Measurements from ENCODE around the gene RREB1. TPM values are rescaled to one million over a fixed set of nuclear protein-coding genes. Genes with fewer than 3 reads are reported as not detected.

The RREB1 gene
- polyA plus RNA-seq, 2 donors: 13.0 to 19.7 TPM

- Histone ChIP-seq H3K27ac (ENCODE audit: low read depth in 2 of 2, low read length in 1 of 2) (peak overlapping the region; percentile 78 to 96), H3K36me3 (ENCODE audit: control insufficient read depth in 2 of 2, insufficient read depth in 2 of 2, low read length in 1 of 2) (peaks cover 6 to 8% of the 10 kb centered on the region in 2 donors), H3K27me3 (ENCODE audit: control insufficient read depth in 1 of 2, insufficient read depth in 2 of 2, low read length in 2 of 2) (no peaks in the 10 kb centered on the region), H3K4me1 (ENCODE audit: control insufficient read depth in 2 of 2, insufficient read depth in 2 of 2, low read length in 1 of 2) (peaks cover 0 to 13% of the 10 kb centered on the region in 2 donors), H3K4me3 (ENCODE audit: low read depth in 1 of 2, low read length in 2 of 2) (no peak overlapping the region), H3K9me3 (ENCODE audit: control insufficient read depth in 2 of 2, insufficient read depth in 1 of 2, low read depth in 1 of 2, low read length in 1 of 2) (no peaks in the 10 kb centered on the region)
These were observed 95.2 kb downstream of the RREB1 start for GRCh38 chr6:7202950-7203349.

- Histone ChIP-seq H3K4me1 (ENCODE audit: control insufficient read depth in 2 of 2, insufficient read depth in 2 of 2, low read length in 1 of 2) (peaks cover 0 to 13% of the 10 kb centered on the region in 2 donors), H3K36me3 (ENCODE audit: control insufficient read depth in 2 of 2, insufficient read depth in 2 of 2, low read length in 1 of 2) (peaks cover 7 to 17% of the 10 kb centered on the region in 2 donors), H3K9me3 (ENCODE audit: control insufficient read depth in 2 of 2, insufficient read depth in 1 of 2, low read depth in 1 of 2, low read length in 1 of 2) (no peaks in the 10 kb centered on the region), H3K27me3 (ENCODE audit: control insufficient read depth in 1 of 2, insufficient read depth in 2 of 2, low read length in 2 of 2) (no peaks in the 10 kb centered on the region), H3K27ac (ENCODE audit: low read depth in 2 of 2, low read length in 1 of 2) (peak overlapping the region; percentile 78 to 96), H3K4me3 (ENCODE audit: low read depth in 1 of 2, low read length in 2 of 2) (no peak overlapping the region)
- WGBS, 2 donors: 62 to 73% methylated on average over 8 of the region's 8 CpGs
These were observed 96.2 kb downstream of the RREB1 start for GRCh38 chr6:7203939-7204338.

DNA sequence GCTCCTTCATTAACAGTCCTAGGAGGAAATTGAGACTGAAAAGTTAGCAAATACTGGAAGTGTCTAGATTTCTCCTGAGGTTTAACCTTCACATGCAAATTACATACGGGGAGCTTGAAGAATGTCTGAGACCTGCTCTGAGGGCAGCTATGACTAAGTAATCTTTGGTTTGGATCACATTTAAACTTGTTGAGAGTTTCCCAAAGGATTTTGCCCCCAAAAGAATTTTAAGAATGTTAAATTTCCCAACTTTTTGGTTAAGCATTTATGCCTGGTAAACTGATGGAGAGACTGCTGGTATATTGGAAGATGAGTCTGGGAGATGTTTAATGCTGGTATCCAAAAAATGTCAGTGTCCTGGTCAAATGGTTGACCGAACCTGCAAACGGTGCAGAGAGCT lies 97.0 kb downstream of the RREB1 start:
- 77 to 82% methylated on average over 3 of the region's 3 CpGs for WGBS, 2 donors
- H3K4me1 ChIP-seq (ENCODE audit: control insufficient read depth in 2 of 2, insufficient read depth in 2 of 2, low read length in 1 of 2): peaks cover 0 to 13% of the 10 kb centered on the region in 2 donors

GRCh38 chr6:7207720-7208119 lies 100.0 kb downstream of the RREB1 start:
- Histone ChIP-seq H3K36me3 (ENCODE audit: control insufficient read depth in 2 of 2, insufficient read depth in 2 of 2, low read length in 1 of 2) (peaks cover 9 to 30% of the 10 kb centered on the region in 2 donors), H3K27ac (ENCODE audit: low read depth in 2 of 2, low read length in 1 of 2) (no peak overlapping the region), H3K4me3 (ENCODE audit: low read depth in 1 of 2, low read length in 2 of 2) (no peak overlapping the region), H3K27me3 (ENCODE audit: control insufficient read depth in 1 of 2, insufficient read depth in 2 of 2, low read length in 2 of 2) (no peaks in the 10 kb centered on the region), H3K9me3 (ENCODE audit: control insufficient read depth in 2 of 2, insufficient read depth in 1 of 2, low read depth in 1 of 2, low read length in 1 of 2) (no peaks in the 10 kb centered on the region), H3K4me1 (ENCODE audit: control insufficient read depth in 2 of 2, insufficient read depth in 2 of 2, low read length in 1 of 2) (peaks cover 0 to 6% of the 10 kb centered on the region in 2 donors)
- 76 to 84% methylated on average over 4 of the region's 4 CpGs for WGBS, 2 donors

More for the DNA sequence above, 97.0 kb downstream of the RREB1 start:
- Histone ChIP-seq H3K36me3 (ENCODE audit: control insufficient read depth in 2 of 2, insufficient read depth in 2 of 2, low read length in 1 of 2) (peaks cover 7 to 17% of the 10 kb centered on the region in 2 donors), H3K27ac (ENCODE audit: low read depth in 2 of 2, low read length in 1 of 2) (peak overlapping the region; percentile 64 to 96), H3K4me3 (ENCODE audit: low read depth in 1 of 2, low read length in 2 of 2) (no peak overlapping the region), H3K9me3 (ENCODE audit: control insufficient read depth in 2 of 2, insufficient read depth in 1 of 2, low read depth in 1 of 2, low read length in 1 of 2) (no peaks in the 10 kb centered on the region), H3K27me3 (ENCODE audit: control insufficient read depth in 1 of 2, insufficient read depth in 2 of 2, low read length in 2 of 2) (no peaks in the 10 kb centered on the region)

DNA sequence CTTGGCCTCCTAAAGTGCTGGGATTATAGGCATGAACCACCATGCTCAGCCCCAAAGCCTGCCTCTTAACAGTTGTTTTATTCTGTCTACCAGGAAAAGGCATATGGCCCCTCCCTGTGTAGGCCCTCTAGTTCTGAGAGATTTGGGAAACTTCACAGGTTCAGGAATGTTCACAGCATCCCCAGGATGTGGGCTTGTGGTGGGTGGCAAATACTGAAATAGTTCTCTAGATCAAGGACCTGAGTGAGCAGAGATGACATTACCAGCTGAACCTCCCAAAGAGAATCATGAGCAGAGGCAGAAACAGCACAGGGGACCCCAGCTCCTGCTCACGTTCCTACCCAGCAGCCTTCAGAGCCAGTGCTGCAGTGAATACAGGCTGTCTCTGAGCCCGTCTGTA lies 105.7 kb downstream of the RREB1 start:
- peaks cover 0 to 9% of the 10 kb centered on the region in 2 donors for H3K4me1 ChIP-seq (ENCODE audit: control insufficient read depth in 2 of 2, insufficient read depth in 2 of 2, low read length in 1 of 2)
- H3K4me3 ChIP-seq (ENCODE audit: low read depth in 1 of 2, low read length in 2 of 2): no peak overlapping the region
- H3K27ac ChIP-seq (ENCODE audit: low read depth in 2 of 2, low read length in 1 of 2): no peak overlapping the region
- H3K36me3 ChIP-seq (ENCODE audit: control insufficient read depth in 2 of 2, insufficient read depth in 2 of 2, low read length in 1 of 2): peaks cover 13 to 32% of the 10 kb centered on the region in 2 donors
- no peaks in the 10 kb centered on the region for H3K27me3 ChIP-seq (ENCODE audit: control insufficient read depth in 1 of 2, insufficient read depth in 2 of 2, low read length in 2 of 2)
- no peaks in the 10 kb centered on the region for H3K9me3 ChIP-seq (ENCODE audit: control insufficient read depth in 2 of 2, insufficient read depth in 1 of 2, low read depth in 1 of 2, low read length in 1 of 2)
- WGBS, 2 donors: 93 to 100% methylated on average over 2 of the region's 2 CpGs

DNA sequence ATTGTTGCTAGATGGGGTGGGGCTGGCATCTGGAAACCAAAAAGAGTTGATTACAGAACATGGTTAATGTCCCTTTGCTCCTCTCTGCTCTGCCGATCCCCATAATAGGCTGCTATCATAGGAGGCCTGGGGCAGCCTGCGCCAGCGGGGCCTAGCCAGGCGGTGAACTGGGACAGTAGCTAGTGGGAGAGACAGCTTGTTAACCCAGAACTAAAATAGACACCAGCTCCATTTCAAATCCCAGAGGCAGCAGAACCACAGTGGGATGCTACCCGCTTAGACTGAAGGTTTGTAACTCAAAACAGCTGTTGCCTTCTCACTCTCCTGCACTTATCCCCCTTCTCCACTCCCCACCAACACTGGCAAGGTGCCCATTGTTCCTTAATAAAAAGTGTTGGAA lies 106.7 kb downstream of the RREB1 start:
- Histone ChIP-seq H3K27ac (ENCODE audit: low read depth in 2 of 2, low read length in 1 of 2) (peak overlapping the region in 1 of 2 donors; percentile 15), H3K27me3 (ENCODE audit: control insufficient read depth in 1 of 2, insufficient read depth in 2 of 2, low read length in 2 of 2) (no peaks in the 10 kb centered on the region), H3K9me3 (ENCODE audit: control insufficient read depth in 2 of 2, insufficient read depth in 1 of 2, low read depth in 1 of 2, low read length in 1 of 2) (no peaks in the 10 kb centered on the region), H3K36me3 (ENCODE audit: control insufficient read depth in 2 of 2, insufficient read depth in 2 of 2, low read length in 1 of 2) (peaks cover 12 to 28% of the 10 kb centered on the region in 2 donors), H3K4me3 (ENCODE audit: low read depth in 1 of 2, low read length in 2 of 2) (no peak overlapping the region), H3K4me1 (ENCODE audit: control insufficient read depth in 2 of 2, insufficient read depth in 2 of 2, low read length in 1 of 2) (peaks cover 0 to 12% of the 10 kb centered on the region in 2 donors)
- 92% methylated on average over 5 of the region's 5 CpGs for WGBS, 2 donors

GRCh38 chr6:7215131-7215530 lies 107.4 kb downstream of the RREB1 start:
- Histone ChIP-seq H3K36me3 (ENCODE audit: control insufficient read depth in 2 of 2, insufficient read depth in 2 of 2, low read length in 1 of 2) (peaks cover 13 to 32% of the 10 kb centered on the region in 2 donors), H3K9me3 (ENCODE audit: control insufficient read depth in 2 of 2, insufficient read depth in 1 of 2, low read depth in 1 of 2, low read length in 1 of 2) (no peaks in the 10 kb centered on the region), H3K27ac (ENCODE audit: low read depth in 2 of 2, low read length in 1 of 2) (peak overlapping the region; percentile 59 to 86), H3K4me1 (ENCODE audit: control insufficient read depth in 2 of 2, insufficient read depth in 2 of 2, low read length in 1 of 2) (peaks cover 4 to 18% of the 10 kb centered on the region in 2 donors), H3K4me3 (ENCODE audit: low read depth in 1 of 2, low read length in 2 of 2) (no peak overlapping the region), H3K27me3 (ENCODE audit: control insufficient read depth in 1 of 2, insufficient read depth in 2 of 2, low read length in 2 of 2) (no peaks in the 10 kb centered on the region)
- 77 to 79% methylated on average over 8 of the region's 8 CpGs for WGBS, 2 donors

DNA sequence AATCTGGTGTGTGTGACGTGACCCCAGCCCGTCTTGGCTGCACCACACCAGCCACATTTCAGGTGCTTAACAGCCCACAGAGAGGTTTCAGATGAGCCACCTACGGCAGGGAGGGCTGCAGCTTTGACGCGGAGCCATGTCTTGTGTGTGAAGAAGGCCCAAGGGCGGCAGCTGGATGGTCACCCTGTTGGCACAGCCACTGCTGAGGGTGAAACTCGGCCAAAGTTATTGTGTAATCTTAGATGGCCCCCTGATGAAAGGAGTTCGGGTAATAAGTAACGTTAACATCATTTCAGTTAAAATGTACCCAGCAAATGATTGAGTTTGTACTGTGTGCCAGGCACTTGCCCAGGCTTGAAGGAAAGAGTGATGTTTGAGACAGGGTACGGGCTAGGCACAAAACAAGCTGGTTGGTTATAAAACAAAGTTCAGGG lies 108.1 kb downstream of the RREB1 start:
- Histone ChIP-seq H3K27me3 (ENCODE audit: control insufficient read depth in 1 of 2, insufficient read depth in 2 of 2, low read length in 2 of 2) (no peaks in the 10 kb centered on the region), H3K9me3 (ENCODE audit: control insufficient read depth in 2 of 2, insufficient read depth in 1 of 2, low read depth in 1 of 2, low read length in 1 of 2) (no peaks in the 10 kb centered on the region), H3K36me3 (ENCODE audit: control insufficient read depth in 2 of 2, insufficient read depth in 2 of 2, low read length in 1 of 2) (peaks cover 12 to 30% of the 10 kb centered on the region in 2 donors), H3K4me1 (ENCODE audit: control insufficient read depth in 2 of 2, insufficient read depth in 2 of 2, low read length in 1 of 2) (peaks cover 4 to 18% of the 10 kb centered on the region in 2 donors), H3K4me3 (ENCODE audit: low read depth in 1 of 2, low read length in 2 of 2) (no peak overlapping the region), H3K27ac (ENCODE audit: low read depth in 2 of 2, low read length in 1 of 2) (peak overlapping the region; percentile 86 to 93)
- 49 to 52% methylated on average over 10 of the region's 10 CpGs for WGBS, 2 donors

GRCh38 chr6:7216941-7217621 lies 109.3 kb downstream of the RREB1 start:
- Histone ChIP-seq H3K27me3 (ENCODE audit: control insufficient read depth in 1 of 2, insufficient read depth in 2 of 2, low read length in 2 of 2) (no peaks in the 10 kb centered on the region), H3K4me1 (ENCODE audit: control insufficient read depth in 2 of 2, insufficient read depth in 2 of 2, low read length in 1 of 2) (peaks cover 4 to 18% of the 10 kb centered on the region in 2 donors)
- WGBS, 2 donors: 54 to 57% methylated on average over 17 of the region's 17 CpGs

More at GRCh38 chr6:7216941-7217621, 109.3 kb downstream of the RREB1 start:
- no peak overlapping the region for H3K4me3 ChIP-seq (ENCODE audit: low read depth in 1 of 2, low read length in 2 of 2)
- peaks cover 10 to 24% of the 10 kb centered on the region in 2 donors for H3K36me3 ChIP-seq (ENCODE audit: control insufficient read depth in 2 of 2, insufficient read depth in 2 of 2, low read length in 1 of 2)
- H3K9me3 ChIP-seq (ENCODE audit: control insufficient read depth in 2 of 2, insufficient read depth in 1 of 2, low read depth in 1 of 2, low read length in 1 of 2): no peaks in the 10 kb centered on the region
- peak overlapping the region; percentile 86 to 93 for H3K27ac ChIP-seq (ENCODE audit: low read depth in 2 of 2, low read length in 1 of 2)

Data from esophagus (tissue), 2 donors.